HepG2 (cell line): ENCODE data around the gene APBB3. TPM values are rescaled to one million over a fixed set of nuclear protein-coding genes. Genes with fewer than 3 reads are reported as not detected.

Experiments
- ATAC-seq: fragments of 200-7000 bp; cut with Tn5 transposase; 3 replicates; pipeline ENCODE4 v1.9.1; 2020; ENCODE audit warnings: mild to moderate bottlenecking, moderate library complexity
- BruUV-seq: library from RNA; stranded (reverse); fragments of 400-500 nt; replicated peaks from 2 replicates; lab custom pipeline; 2021; lab: Mats Ljungman, UMichigan
- CTCF ChIA-PET: fragments of 300-600 bp; formaldehyde crosslinking; extraction: SDS; loops from one replicate; lab custom pipeline; 2021; ENCODE audit warnings: low total read pairs, inconsistent platforms, low intra/inter-chr PET ratio; lab: Yijun Ruan, JAX
- POLR2A ChIA-PET: fragments of 350-600 bp; sonication (Branson Sonifier 250); formaldehyde crosslinking; loops from one replicate; lab custom pipeline; 2020; ENCODE audit warnings: antibody characterized with exemption, inconsistent platforms; lab: Yijun Ruan, JAX
- DNase-seq: peaks from one replicate; pipeline ENCODE4 v3.0.0-alpha.2; 2015; ENCODE audit warnings: low spot score
- FAIRE-seq: peaks from 3 replicates; lab custom pipeline; 2011; peaks lifted over from hg19 to GRCh38; lab: Jason Lieb, UNC
- H2AFZ ChIP-seq: one replicate; pipeline ENCODE4 v1.6.1; 2011; ENCODE audit warnings: low read length, inconsistent platforms
- H3K27ac ChIP-seq: fragments of 300-600 bp; 3 replicates; pipeline ENCODE4 v1.8.0; 2011; ENCODE audit warnings: mixed run types, mild to moderate bottlenecking, mixed read lengths, low read length, inconsistent platforms; ENCODE audit not compliant: insufficient read depth; ENCODE audit errors: extremely low read length
- H3K27me3 ChIP-seq, 2 experiments: fragments of 200-600 bp in 1 of 2; 2 replicates in 1 of 2; 3 replicates in 1 of 2; pipeline versions ENCODE4 v1.6.0 to v1.8.0; 2011; ENCODE audit warnings: low read length in 2 of 2, mild to moderate bottlenecking in 2 of 2, moderate library complexity in 2 of 2, inconsistent platforms in 1 of 2; ENCODE audit not compliant: insufficient read depth in 2 of 2, control insufficient read depth in 1 of 2
- H3K36me3 ChIP-seq, 2 experiments: fragments of 200-600 bp in 1 of 2; replicated peaks in 1 of 2; 2 replicates in 1 of 2; 3 replicates in 1 of 2; pipeline versions ENCODE4 v1.5.1 to v1.8.0; 2011; ENCODE audit warnings: low read length in 2 of 2, inconsistent platforms in 1 of 2; ENCODE audit not compliant: insufficient read depth in 2 of 2, control insufficient read depth in 1 of 2
- H3K4me1 ChIP-seq: 2 replicates; pipeline ENCODE4 v1.5.1; 2012; ENCODE audit warnings: low read length, inconsistent platforms; ENCODE audit not compliant: insufficient read depth
- H3K4me2 ChIP-seq: 2 replicates; pipeline ENCODE4 v1.6.0; 2011; ENCODE audit warnings: low read depth, low read length, inconsistent platforms
- H3K4me3 ChIP-seq, 3 experiments: fragments of 200-600 bp in 1 of 3; sonication (generic), shearing (Covaris generic) in 1 of 3; replicated peaks in 1 of 3; 2 replicates each; pipeline ENCODE4 v1.5.1; 2011 to 2016; ENCODE audit warnings: low read length in 3 of 3, inconsistent platforms in 2 of 3, low read depth in 2 of 3, mild to moderate bottlenecking in 2 of 3, control low read depth in 1 of 3, mixed read lengths in 1 of 3; ENCODE audit not compliant: insufficient read depth in 1 of 3
- H3K79me2 ChIP-seq: one replicate; pipeline ENCODE4 v1.6.1; 2011; ENCODE audit warnings: low read length, inconsistent platforms; ENCODE audit not compliant: insufficient read depth
- H3K9ac ChIP-seq: 2 replicates; pipeline ENCODE4 v1.6.0; 2011; ENCODE audit warnings: mild to moderate bottlenecking, low read depth, low read length, inconsistent platforms; ENCODE audit not compliant: insufficient read depth
- H3K9me3 ChIP-seq: 2 replicates; pipeline ENCODE4 v1.5.1; 2012; ENCODE audit warnings: mild to moderate bottlenecking, low read length
- H4K20me1 ChIP-seq: 2 replicates; pipeline ENCODE4 v1.6.0; 2011; ENCODE audit warnings: inconsistent platforms, mild to moderate bottlenecking, low read length, moderate library complexity; ENCODE audit not compliant: insufficient read depth
- HNRNPUL1 ChIP-seq: fragments of 200-400 bp; formaldehyde crosslinking; IDR thresholded peaks from 2 replicates; pipeline ENCODE4 v1.6.1; 2017; ENCODE audit warnings: low read depth, mild to moderate bottlenecking, low read length, moderate library complexity
- KAT2B ChIP-seq: fragments of 150-350 bp; IDR thresholded peaks from 2 replicates; pipeline ENCODE4 v1.6.1; 2014; ENCODE audit warnings: low read depth, low read length, borderline replicate concordance
- NCOA2 ChIP-seq: sonication (generic); formaldehyde crosslinking; IDR thresholded peaks from 2 replicates; pipeline ENCODE4 v1.8.0; 2022; ENCODE audit warnings: inconsistent platforms
- NFKBIZ ChIP-seq: IDR thresholded peaks from 2 replicates; pipeline ENCODE4 v1.6.1; 2018; ENCODE audit warnings: missing genetic modification reagents, missing compliant biosample characterization
- NFYC ChIP-seq: IDR thresholded peaks from 2 replicates; pipeline ENCODE4 v1.6.1; 2016; ENCODE audit warnings: missing genetic modification reagents, missing compliant biosample characterization
- NPAS2 ChIP-seq: sonication (generic); formaldehyde crosslinking; IDR thresholded peaks from 2 replicates; pipeline ENCODE4 v1.8.0; 2022; ENCODE audit warnings: mild to moderate bottlenecking, missing genetic modification reagents, borderline replicate concordance
- ZNF530 ChIP-seq: sonication (generic); formaldehyde crosslinking; IDR thresholded peaks from 2 replicates; pipeline ENCODE4 v1.5.0; 2020; ENCODE audit warnings: low read depth, mild to moderate bottlenecking, missing genetic modification reagents
- ZNF83 ChIP-seq: sonication (generic); formaldehyde crosslinking; IDR thresholded peaks from 2 replicates; pipeline ENCODE4 v1.4.0; 2020; ENCODE audit warnings: missing genetic modification reagents, mild to moderate bottlenecking, borderline replicate concordance
- WGBS: methylation state at CpG from one replicate; pipeline ENCODE4 v1.1.6; 2017; ENCODE audit warnings: low lambda C conversion rate; 5-methylcytosine and 5-hydroxymethylcytosine counted together
- in situ Hi-C: cut with HindIII; loops from 2 replicates; pipeline ENCODE4 v1.10.0; 2017; ENCODE audit warnings: low pct_unique_long_range_greater_than_20kb; ENCODE audit not compliant: extremely low pct_ligation_motif_present
- intact Hi-C: fragments of 100-400 bp; cut with micrococcal nuclease; formaldehyde crosslinking; loops from one replicate; pipeline ENCODE4 v1.10.0; 2022; ENCODE audit not compliant: unreplicated experiment
- polyA plus RNA-seq, 8 experiments: library from polyadenylated mRNA; depleted of rRNA in 3 of 8; stranded (reverse) in 7 of 8; unstranded in 1 of 8; fragments of >200 nt; fragmentation: Illumina TruSeq in 4 of 8; extraction: Trizol in 4 of 8; gene quantifications; 2 replicates each; pipeline versions ENCODE4 v1.2.1 to v1.2.3, GENCODE V29; 2011 to 2016; ENCODE audit warnings: low read depth in 4 of 8, missing spikeins in 1 of 8, mixed read lengths in 1 of 8; ENCODE audit not compliant: insufficient read depth in 1 of 8
- total RNA-seq, 5 experiments: library from RNA; depleted of rRNA; stranded (reverse); fragments of >200 nt; fragmentation: Illumina TruSeq; extraction: Trizol; gene quantifications; 2 replicates each; pipeline ENCODE4 v1.2.3, GENCODE V29; 2016; ENCODE audit warnings: low read depth in 1 of 5
- TF ChIP-seq, protein P1 (sequence below): sonication (generic); formaldehyde crosslinking; IDR thresholded peaks from 2 replicates; pipeline ENCODE4 v1.8.1; 2023; ENCODE audit warnings: mild to moderate bottlenecking, missing genetic modification reagents, borderline replicate concordance
- TF ChIP-seq, protein P2 (sequence below): sonication (generic); formaldehyde crosslinking; IDR thresholded peaks from 2 replicates; pipeline ENCODE4 v1.4.0; 2020; ENCODE audit warnings: low read depth, mild to moderate bottlenecking, missing genetic modification reagents
- TF ChIP-seq, protein P3 (sequence below): sonication (generic); formaldehyde crosslinking; IDR thresholded peaks from 2 replicates; pipeline ENCODE4 v1.5.0; 2020; ENCODE audit warnings: mild to moderate bottlenecking, missing genetic modification reagents
- TF ChIP-seq, protein P4 (sequence below): sonication (generic); formaldehyde crosslinking; conservative IDR thresholded peaks from 2 replicates; pipeline ENCODE4 v1.4.0; 2020; ENCODE audit warnings: missing genetic modification reagents

Gene APBB3
- total and polyA plus RNA-seq, 2 of the 13 experiments (the other 11 are each of a cell fraction or from before 2014, with no cell fraction given), result 0.38 to 0.78 TPM

DNA sequence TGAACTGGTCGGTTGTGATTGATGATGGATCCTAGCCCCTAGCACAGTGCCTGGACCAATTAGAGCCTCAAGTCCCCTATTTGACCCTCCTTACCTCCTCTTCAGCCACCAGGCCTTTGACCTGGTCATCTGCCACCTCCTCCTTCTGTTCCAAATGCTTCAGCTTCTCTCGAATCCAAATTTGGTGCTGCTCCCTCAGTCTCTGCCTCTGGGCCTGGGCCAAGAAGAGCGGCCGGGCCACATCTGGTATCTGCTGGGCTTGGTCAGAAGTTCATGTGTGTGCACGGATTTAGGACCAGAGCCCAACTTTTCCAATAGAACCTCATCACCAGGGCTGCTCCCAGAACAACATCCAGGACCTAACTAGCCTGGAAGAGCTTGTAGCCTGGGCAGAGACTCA lies 6.7 kb upstream of the APBB3 start:
- POLR2A ChIA-PET, result no interaction called here
- no peak for ATAC-seq
- 64% methylated on average over 5 of the region's 5 CpGs for WGBS

More for the DNA sequence above, 6.7 kb upstream of the APBB3 start:
- BruUV-seq, result no TSS peak
- CTCF ChIA-PET, result no interaction called here
- Histone ChIP-seq H4K20me1 (no peaks in the 10 kb centered on the region), H3K27ac (no peak overlapping the region), H3K4me2 (no peak overlapping the region), H3K9me3 (no peaks in the 10 kb centered on the region), H2AFZ (no peak overlapping the region), H3K4me1 (peaks cover 36% of the 10 kb centered on the region), H3K9ac (no peak overlapping the region), H3K79me2 (no peaks in the 10 kb centered on the region), H3K27me3 (no peaks in the 10 kb centered on the region), H3K36me3 (no peaks in the 10 kb centered on the region), H3K4me3 (no peak overlapping the region)
- in situ Hi-C loops, result no loop called here
- FAIRE-seq (no peak), DNase-seq (no peak)
- intact Hi-C loops, result no loop called here
- no peak for TF ChIP-seq NFYC
- no peak for TF ChIP-seq KAT2B
- TF ChIP-seq, protein P1, sequence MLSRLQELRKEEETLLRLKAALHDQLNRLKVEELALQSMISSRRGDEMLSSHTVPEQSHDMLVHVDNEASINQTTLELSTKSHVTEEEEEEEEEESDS (CRISPR knock-in tag), result no peak
- TF ChIP-seq, protein P2, sequence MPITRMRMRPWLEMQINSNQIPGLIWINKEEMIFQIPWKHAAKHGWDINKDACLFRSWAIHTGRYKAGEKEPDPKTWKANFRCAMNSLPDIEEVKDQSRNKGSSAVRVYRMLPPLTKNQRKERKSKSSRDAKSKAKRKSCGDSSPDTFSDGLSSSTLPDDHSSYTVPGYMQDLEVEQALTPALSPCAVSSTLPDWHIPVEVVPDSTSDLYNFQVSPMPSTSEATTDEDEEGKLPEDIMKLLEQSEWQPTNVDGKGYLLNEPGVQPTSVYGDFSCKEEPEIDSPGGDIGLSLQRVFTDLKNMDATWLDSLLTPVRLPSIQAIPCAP (CRISPR knock-in tag), result no peak
- TF ChIP-seq NPAS2 (CRISPR knock-in tag), result no peak
- TF ChIP-seq, protein P3, sequence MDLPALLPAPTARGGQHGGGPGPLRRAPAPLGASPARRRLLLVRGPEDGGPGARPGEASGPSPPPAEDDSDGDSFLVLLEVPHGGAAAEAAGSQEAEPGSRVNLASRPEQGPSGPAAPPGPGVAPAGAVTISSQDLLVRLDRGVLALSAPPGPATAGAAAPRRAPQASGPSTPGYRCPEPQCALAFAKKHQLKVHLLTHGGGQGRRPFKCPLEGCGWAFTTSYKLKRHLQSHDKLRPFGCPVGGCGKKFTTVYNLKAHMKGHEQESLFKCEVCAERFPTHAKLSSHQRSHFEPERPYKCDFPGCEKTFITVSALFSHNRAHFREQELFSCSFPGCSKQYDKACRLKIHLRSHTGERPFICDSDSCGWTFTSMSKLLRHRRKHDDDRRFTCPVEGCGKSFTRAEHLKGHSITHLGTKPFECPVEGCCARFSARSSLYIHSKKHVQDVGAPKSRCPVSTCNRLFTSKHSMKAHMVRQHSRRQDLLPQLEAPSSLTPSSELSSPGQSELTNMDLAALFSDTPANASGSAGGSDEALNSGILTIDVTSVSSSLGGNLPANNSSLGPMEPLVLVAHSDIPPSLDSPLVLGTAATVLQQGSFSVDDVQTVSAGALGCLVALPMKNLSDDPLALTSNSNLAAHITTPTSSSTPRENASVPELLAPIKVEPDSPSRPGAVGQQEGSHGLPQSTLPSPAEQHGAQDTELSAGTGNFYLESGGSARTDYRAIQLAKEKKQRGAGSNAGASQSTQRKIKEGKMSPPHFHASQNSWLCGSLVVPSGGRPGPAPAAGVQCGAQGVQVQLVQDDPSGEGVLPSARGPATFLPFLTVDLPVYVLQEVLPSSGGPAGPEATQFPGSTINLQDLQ (CRISPR knock-in tag), result no peak
- TF ChIP-seq ZNF83 (CRISPR knock-in tag), result no peak
- TF ChIP-seq NCOA2, result no peak
- no peak for TF ChIP-seq NFKBIZ (CRISPR knock-in tag)
- TF ChIP-seq, protein P4, sequence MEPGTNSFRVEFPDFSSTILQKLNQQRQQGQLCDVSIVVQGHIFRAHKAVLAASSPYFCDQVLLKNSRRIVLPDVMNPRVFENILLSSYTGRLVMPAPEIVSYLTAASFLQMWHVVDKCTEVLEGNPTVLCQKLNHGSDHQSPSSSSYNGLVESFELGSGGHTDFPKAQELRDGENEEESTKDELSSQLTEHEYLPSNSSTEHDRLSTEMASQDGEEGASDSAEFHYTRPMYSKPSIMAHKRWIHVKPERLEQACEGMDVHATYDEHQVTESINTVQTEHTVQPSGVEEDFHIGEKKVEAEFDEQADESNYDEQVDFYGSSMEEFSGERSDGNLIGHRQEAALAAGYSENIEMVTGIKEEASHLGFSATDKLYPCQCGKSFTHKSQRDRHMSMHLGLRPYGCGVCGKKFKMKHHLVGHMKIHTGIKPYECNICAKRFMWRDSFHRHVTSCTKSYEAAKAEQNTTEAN (CRISPR knock-in tag), result no peak
- TF ChIP-seq HNRNPUL1, result no peak
- TF ChIP-seq ZNF530 (CRISPR knock-in tag), result no peak
